ENCODE measurements around the gene SLC30A4. TPM values are rescaled to one million over a fixed set of nuclear protein-coding genes. Genes with fewer than 3 reads are reported as not detected.

The SLC30A4 gene
- total and polyA plus RNA-seq, 2 of the 8 experiments (the other 6 are each of a cell fraction or from before 2014, with no cell fraction given) = under 0.01 to 0.07 TPM

DNA sequence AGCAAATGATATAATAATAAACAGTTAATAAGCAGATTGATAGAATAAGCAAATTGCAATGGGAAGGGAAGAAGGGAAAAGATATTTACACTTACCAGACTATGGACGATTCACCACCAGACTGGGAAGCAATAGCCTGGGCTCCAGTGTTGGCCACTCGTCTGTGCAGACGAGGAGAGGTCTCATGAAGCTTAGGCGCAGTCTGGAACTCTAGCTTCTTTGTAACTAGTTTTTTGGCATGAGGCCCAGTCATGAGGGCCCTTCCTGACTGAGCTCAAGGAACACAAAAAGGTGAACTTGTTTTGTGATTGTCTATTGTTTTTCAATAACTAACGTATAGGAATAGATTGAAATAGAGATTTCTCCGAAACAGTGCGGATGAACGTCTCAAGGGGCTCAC is 80.9 kb downstream of the SLC30A4 start:
- POLR2A ChIA-PET (ENCODE audit: partially characterized antibody) = no interaction called here
- no peaks in the 10 kb centered on the region for H3K9me3 ChIP-seq (ENCODE audit: insufficient read depth in 2 of 2, low read depth in 1 of 2, low read length in 1 of 2)
- no peaks in the 10 kb centered on the region for H3K36me3 ChIP-seq (ENCODE audit: control insufficient read depth in 2 of 4, insufficient read depth in 4 of 4, low read length in 3 of 4)
- H2BK5ac ChIP-seq (ENCODE audit: low read depth, low read length) = no peak overlapping the region
- H2BK12ac ChIP-seq (ENCODE audit: low read depth, low read length) = no peak overlapping the region
- H3K14ac ChIP-seq (ENCODE audit: insufficient read length) = no peak overlapping the region
- no peak overlapping the region for H3K27ac ChIP-seq (ENCODE audit: low read depth, low read length)
- peaks cover 0 to 3% (median 3%) of the 10 kb centered on the region in 4 experiments; a peak in 3 of 7 replicates for H3K4me1 ChIP-seq (replicated peaks in 1 of 4; ENCODE audit: control insufficient read depth in 3 of 4, insufficient read depth in 4 of 4, low read length in 3 of 4)
- no peak overlapping the region for H2AK5ac ChIP-seq (ENCODE audit: low read depth, low read length)
- H3K4me3 ChIP-seq (ENCODE audit: extremely low read depth in 1 of 4, insufficient read depth in 2 of 4, low read depth in 3 of 4, low read length in 4 of 4) = no peak overlapping the region
- no peak overlapping the region for H3K18ac ChIP-seq (ENCODE audit: extremely low read depth, low read length)
- no peaks in the 10 kb centered on the region for H3K79me2 ChIP-seq (ENCODE audit: control insufficient read depth in 1 of 2, insufficient read depth in 2 of 2, low read length in 2 of 2)
- no peak for TF ChIP-seq FOSL1 (IDR thresholded peaks at IDR 0.05; ENCODE audit: insufficient read depth, low read depth, low read length)
- H3K4me2 ChIP-seq (ENCODE audit: insufficient read depth in 1 of 2, low read depth in 2 of 2, low read length in 2 of 2) = no peak overlapping the region; a peak in 1 of 4 replicates
- H3K9ac ChIP-seq (replicated peaks in 1 of 4; ENCODE audit: extremely low read depth in 1 of 4, low read depth in 3 of 4, low read length in 3 of 4) = no peak overlapping the region
- no peak overlapping the region for H3K4ac ChIP-seq (replicated peaks; ENCODE audit: insufficient read length, low read depth, low read length)
- no peak overlapping the region for H4K8ac ChIP-seq (ENCODE audit: extremely low read depth, insufficient read depth, low read length)
- H2BK15ac ChIP-seq (ENCODE audit: low read length) = no peak overlapping the region
- no peak overlapping the region for H2BK20ac ChIP-seq (ENCODE audit: low read length)
- H4K5ac ChIP-seq (ENCODE audit: insufficient read length, low read depth, low read length) = no peak overlapping the region
- H3K23me2 ChIP-seq (ENCODE audit: low read depth, low read length) = no peaks in the 10 kb centered on the region
- no peak overlapping the region for H3K23ac ChIP-seq (ENCODE audit: insufficient read length)
- H3K79me1 ChIP-seq (ENCODE audit: low read depth, low read length) = no peaks in the 10 kb centered on the region
- H3K27me3 ChIP-seq (replicated peaks in 1 of 4; ENCODE audit: control insufficient read depth in 3 of 4, extremely low read depth in 1 of 4, insufficient read depth in 3 of 4, low read length in 3 of 4) = peaks cover 0 to 5% (median 0%) of the 10 kb centered on the region in 4 experiments; a peak in 2 of 7 replicates
- CTCF ChIA-PET (ENCODE audit: partially characterized antibody) = interaction anchor here (1.0 to 1.7 kb wide), 2 partner anchors 236 to 278 kb away, joined by 3 to 6 read pairs; no protein-coding TSS in a partner anchor
- no peak overlapping the region for H3K56ac ChIP-seq (replicated peaks; ENCODE audit: insufficient read length, low read depth, low read length)
- FAIRE-seq (no peak), DNase-seq (ENCODE audit: low read depth in 1 of 2, low spot score in 2 of 2) (no peak)
- H4K20me1 ChIP-seq (replicated peaks in 1 of 2; ENCODE audit: control insufficient read depth in 1 of 2, insufficient read depth in 2 of 2, low read length in 2 of 2) = peaks cover 0 to 2% of the 10 kb centered on the region in 2 experiments
- H2BK120ac ChIP-seq (replicated peaks; ENCODE audit: low read depth, low read length) = no peak overlapping the region
- 92% methylated on average over 8 of the region's 8 CpGs; no CpG with 5 or more reads in 1 of the 2 experiments for WGBS, 2 experiments (ENCODE audit: extremely low coverage in 1 of 2, insufficient coverage in 1 of 2, insufficient read length in 1 of 2, insufficient replicate concordance in 2 of 2, low coverage in 1 of 2, low lambda C conversion rate in 2 of 2, missing lambda C conversion rate in 1 of 2)
- H2AFZ ChIP-seq (ENCODE audit: low read length) = no peak overlapping the region
- no peak overlapping the region for H4K91ac ChIP-seq (replicated peaks; ENCODE audit: insufficient read length, low read length)

Measured in H1 (cell line).